ENCODE results near the gene CNST.
"Not testable (repeated sequence)": the region's sequence is repeated elsewhere in the genome, so short reads cannot be mapped to it uniquely, and the experiment has no call there.

DNA sequence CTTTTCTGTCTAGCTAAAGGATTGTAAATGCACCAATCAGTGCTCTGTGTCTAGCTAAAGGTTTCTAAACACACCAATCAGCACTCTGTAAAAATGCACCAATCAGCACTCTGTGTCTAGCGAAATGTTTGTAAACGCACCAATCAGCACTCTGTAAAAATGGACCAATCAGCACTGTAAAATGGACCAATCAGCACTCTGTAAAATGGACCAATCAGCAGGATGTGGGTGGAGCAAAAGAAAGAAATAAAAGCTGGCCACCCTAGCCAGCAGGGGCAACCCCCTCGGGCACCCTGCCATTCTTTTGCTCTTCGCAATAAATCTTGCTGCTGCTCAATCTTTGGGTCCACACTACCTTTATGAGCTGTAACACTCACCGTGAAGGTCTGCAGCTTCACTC, 146.2 kb downstream of the CNST start:
- TF ChIP-seq, protein P1, sequence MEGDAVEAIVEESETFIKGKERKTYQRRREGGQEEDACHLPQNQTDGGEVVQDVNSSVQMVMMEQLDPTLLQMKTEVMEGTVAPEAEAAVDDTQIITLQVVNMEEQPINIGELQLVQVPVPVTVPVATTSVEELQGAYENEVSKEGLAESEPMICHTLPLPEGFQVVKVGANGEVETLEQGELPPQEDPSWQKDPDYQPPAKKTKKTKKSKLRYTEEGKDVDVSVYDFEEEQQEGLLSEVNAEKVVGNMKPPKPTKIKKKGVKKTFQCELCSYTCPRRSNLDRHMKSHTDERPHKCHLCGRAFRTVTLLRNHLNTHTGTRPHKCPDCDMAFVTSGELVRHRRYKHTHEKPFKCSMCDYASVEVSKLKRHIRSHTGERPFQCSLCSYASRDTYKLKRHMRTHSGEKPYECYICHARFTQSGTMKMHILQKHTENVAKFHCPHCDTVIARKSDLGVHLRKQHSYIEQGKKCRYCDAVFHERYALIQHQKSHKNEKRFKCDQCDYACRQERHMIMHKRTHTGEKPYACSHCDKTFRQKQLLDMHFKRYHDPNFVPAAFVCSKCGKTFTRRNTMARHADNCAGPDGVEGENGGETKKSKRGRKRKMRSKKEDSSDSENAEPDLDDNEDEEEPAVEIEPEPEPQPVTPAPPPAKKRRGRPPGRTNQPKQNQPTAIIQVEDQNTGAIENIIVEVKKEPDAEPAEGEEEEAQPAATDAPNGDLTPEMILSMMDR (conservative IDR thresholded peaks at IDR 0.05; ENCODE audit: low read length), result not testable (repeated sequence)
- TF ChIP-seq EZH2phosphoT487 (IDR thresholded peaks at IDR 0.05; ENCODE audit: borderline replicate concordance), result not testable (repeated sequence)

All from Loucy (cell line).